GM18526 (cell line): ENCODE measurements around the gene LSAMP.

Source experiments
- POLR2A ChIP-seq: IDR thresholded peaks from 3 replicates; pipeline ENCODE4 v1.6.1; 2011; ENCODE audit not compliant: insufficient read length; ENCODE audit errors: extremely low read depth

The LSAMP gene

DNA sequence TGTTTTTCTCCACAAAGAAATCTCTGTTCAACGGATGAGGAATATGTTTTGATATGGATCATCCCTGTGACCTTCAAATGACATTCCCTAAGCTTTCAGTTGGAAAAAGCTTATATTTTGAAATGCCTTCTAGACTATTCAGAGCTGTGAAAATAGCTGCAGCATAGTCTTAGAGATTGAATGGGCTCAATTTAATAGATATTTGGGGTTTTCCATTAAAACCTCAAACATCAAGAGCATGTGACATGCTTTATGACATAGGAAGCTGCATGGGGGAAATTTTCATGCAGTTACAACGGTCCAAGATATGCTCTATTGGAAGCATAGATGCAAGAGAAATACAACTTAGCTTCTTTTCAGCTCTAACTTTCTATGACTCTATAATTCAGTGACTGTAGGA lies 102.8 kb downstream of the LSAMP start:
- no peak for TF ChIP-seq POLR2A

DNA sequence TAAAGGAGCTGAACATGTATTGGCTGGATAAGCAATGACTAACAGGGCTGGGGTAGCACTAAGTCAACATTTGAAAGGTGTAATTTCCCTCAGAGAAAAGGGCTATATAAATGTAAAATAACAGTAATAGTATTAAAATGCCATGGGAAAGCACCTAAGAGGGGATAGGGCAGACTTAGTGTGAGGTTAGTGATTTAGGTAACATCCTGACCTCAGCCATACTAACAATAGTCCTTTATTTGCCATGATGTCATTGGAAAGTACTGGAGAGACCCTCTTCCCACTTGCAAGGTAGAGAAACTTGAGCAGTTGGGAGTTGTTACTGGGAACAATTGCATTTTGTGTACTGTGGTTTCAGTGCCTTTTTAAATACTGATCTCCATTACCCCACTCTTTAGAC lies 103.4 kb downstream of the LSAMP start:
- no peak for TF ChIP-seq POLR2A

DNA sequence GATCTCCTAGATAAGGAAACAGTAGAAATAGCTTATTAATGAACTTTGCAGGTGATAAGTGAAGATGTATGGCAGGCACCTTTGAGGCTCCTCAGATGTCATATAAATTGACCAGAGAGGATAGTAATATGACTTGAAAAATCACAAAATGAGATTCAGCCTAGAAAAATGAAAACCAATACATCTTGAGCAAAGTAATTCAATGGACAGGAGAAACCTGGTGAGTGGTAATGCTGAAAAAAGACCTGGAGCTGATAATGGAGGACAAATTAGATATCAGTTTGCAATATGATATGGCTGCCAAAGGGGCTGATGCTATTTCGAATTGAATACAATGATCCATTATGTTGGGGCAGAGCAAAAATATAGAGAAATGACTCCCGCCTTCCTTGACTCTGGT lies 103.9 kb downstream of the LSAMP start:
- TF ChIP-seq POLR2A: no peak

DNA sequence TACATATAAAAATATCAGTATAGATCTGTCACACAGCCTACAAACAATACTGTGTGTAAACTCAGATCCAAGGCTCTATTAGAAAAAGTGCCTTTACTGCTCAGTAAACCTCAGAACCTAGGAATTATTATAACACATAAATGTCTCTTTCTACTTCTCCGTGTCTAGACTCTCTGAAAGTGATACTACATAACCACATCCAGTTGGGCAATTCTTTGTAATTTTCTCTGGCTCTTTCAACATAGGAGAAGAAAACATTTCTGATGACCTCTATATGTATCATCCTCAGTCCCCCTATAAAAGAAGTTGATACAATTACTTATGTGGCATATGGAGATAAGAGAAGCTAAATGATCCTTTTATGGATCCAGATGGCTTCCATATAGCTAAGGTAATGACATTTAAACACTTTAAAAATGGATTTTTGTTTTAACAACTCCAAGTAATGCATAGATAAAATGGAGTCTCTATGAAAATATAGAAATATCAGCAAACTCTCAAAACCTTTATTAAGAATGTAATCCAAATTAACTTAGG lies 104.5 kb downstream of the LSAMP start:
- TF ChIP-seq POLR2A: no peak

DNA sequence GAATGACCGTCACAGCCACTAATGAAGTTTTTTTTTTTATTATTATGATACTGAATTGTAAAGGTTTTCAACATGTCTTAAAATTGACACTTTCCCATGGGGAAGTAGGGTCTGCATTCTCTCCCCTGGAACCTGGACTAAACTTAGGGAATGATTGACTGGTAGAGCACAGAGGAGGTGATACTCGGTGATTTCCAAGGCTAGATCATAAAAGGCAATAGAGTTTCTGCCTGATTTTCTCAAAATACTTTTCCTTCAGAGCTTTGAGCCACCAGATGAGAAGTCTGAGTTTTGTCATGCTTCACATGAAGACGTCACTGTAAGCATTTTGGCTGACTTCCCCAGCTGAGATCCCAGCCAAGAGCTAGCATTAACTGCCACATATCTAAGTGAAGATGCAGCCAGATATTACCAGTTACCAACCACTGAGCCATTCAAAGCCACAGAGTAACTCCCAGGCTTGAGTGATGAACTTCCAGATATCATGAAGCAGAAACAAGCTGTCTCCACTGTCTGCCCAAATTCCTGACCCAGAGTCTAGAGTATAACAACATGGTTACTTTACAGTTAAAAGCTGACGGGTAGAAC lies 105.8 kb downstream of the LSAMP start:
- TF ChIP-seq POLR2A: no peak

DNA sequence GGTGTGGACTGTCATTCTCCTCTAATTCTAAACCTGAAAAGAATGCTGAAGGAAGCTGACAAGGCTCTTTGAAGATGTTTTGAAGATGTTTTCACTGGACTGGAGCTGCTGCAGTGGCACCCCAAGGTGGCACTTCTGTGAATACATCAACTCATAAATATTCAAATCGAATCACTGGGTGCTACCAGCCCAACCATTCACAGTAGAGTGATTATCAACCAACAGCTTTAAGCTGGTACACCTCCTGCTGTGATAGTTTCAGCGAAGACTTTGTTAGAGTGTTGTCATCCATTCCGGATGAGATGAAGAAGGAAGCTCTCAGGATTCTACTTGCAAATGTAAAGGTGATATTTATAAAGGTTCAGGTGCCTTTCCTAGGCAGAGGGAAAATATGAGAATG lies 106.6 kb downstream of the LSAMP start:
- no peak for TF ChIP-seq POLR2A

DNA sequence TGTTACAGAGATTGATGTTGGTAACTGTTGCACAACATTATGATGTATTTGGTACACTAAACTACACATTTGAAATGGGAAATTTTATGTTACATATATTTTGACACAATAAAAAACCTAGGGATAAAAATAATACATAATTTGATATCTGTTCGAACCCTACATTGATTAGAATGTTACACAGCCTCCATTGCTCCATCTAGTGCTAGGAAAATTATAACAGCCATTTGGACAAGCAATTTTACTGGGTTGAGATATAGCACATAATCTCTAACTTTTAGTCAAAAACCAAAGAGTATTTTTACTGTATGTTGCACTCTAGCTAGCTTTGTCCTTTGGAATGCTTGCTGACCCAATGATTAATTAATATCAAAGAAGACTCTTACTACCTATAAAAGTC lies 108.1 kb downstream of the LSAMP start:
- TF ChIP-seq POLR2A: no peak

DNA sequence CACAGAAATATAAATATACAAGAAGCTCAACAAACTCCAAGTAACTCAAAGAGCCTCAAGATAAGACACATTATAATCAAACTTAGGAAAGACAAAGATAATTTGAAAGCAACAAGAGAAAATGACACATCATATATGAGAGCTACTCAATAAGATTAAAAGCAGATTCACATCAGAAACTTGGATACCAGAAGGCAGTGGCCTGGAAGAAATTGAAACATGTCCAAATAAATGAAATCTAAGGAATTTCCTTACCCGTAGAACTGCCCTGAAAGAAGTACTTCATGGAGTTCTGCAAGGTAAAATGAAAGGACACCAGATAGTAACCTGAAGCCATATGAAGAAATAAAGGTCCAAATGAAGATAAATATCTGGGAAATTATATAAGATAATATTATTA lies 113.9 kb downstream of the LSAMP start:
- TF ChIP-seq POLR2A: no peak

DNA sequence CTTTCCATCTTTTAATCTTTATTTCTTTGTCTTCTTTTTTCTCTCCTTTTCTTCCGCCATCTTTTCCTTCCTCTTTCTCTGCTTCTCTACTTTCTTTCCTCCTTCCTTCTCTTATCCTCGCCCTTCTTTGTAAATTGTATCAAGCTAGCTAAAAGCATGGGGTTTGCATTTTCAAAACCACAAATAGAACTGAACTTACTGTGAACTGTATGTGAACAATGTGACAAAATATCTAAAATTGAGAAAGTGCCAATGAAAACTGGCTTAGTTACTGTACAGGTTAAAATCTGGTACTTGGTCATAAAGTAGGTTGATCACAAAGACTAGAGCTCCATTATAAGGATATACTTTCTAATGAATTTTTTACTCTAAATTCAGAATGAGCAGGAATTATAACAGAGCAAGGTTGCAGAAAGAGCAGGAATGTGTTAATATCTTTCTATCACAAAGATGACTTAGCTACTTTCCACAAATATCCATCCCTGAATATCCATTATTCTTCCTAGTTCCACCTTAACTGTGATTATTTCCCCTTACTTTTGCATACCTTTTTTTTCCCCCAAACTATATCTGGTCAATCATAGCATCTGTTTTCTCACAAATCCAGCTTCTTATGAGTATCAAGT lies 122.4 kb downstream of the LSAMP start:
- no peak for TF ChIP-seq POLR2A

DNA sequence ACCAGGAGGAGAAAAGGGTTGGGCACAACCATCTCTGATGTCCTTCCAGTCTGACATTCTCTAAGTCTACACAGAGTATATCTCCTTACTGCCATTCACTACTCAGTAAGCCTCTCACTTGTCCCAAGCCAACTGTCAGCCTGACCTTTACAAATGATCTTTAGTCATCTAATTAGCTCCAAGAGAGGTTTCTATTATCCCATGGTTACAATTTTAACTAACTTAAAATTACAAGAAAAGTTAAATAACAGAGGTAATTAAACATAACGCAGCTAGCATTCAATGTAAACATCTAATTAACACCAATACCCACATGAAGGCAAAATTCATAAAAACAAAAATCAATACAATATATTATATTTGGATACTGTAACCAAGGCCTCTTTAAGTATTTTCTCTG lies 126.9 kb downstream of the LSAMP start:
- no peak for TF ChIP-seq POLR2A

DNA sequence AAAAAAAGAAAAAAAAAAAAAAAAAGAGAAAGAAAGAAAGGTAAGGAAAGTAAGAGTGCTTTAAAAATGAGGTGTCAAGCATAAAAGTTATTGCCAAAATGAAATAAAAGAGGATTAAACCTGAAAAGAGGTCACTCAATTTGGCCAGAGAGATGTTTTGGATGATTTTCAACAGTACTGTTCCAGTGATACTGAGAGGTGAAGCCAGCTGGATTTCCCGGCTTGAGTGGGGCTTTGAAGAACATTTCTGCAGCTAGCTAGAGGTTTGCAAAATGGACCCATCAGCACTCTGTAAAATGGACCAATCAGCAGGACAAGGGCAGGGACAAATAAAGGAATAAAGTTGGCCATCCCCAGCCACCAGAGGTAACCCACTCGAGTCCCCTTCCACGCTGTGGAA lies 128.5 kb downstream of the LSAMP start:
- TF ChIP-seq POLR2A: no peak

DNA sequence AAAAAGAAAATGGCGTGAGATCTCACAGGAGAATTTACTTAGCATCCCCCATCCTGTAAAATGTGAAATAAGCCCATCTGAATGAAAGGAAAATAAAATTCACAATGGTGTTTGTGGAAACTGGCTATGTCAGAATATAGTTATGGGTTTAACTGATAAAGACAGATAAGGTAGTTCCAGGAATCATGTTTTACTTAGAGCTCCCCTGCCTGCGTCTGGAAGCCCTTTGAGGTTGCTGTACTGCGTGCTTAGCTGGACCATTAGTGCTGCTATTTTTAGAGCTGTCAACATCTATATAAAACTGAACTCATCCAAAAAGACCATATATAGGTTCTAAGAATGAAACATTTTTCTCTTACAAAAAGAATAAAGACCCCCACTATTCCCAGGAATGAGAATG lies 130.8 kb downstream of the LSAMP start:
- no peak for TF ChIP-seq POLR2A

DNA sequence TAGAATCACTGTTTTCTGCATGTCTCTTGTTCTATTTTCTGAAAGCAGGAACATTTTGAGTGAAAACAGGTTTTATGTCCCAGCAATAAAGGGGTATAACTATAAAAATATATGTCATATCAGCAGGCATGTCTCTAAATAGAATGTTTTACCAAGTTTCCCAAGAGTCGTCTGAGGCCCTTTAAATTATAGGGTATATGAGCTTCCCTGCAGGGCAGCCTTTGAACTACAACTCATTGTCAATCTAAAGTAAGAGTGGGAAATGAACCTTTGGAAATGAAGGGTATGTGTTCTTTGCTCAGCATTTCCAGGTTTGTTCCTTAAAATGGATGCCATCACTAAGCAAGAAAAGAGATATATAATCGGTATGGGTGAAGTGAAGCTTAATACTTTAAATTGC lies 138.6 kb downstream of the LSAMP start:
- TF ChIP-seq POLR2A: no peak

DNA sequence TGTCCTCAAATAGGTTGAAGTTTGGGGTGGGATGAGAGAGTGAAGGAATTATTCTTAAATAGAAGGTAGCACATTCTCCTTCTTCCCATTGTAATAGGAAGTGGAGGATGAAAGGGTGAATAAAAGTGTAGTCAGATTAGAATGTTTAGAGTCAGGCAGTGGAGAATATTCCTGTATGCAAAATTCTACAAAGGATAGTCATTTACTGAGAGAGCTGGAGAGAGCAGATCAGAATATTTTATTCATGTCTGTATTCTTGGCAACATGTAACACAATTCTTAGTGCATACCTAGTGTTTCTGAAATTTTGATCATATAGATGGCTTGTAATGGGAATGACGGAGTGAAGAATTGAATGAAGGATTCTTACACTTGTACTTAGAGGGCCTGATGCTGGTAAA lies 139.1 kb downstream of the LSAMP start:
- TF ChIP-seq POLR2A: no peak

DNA sequence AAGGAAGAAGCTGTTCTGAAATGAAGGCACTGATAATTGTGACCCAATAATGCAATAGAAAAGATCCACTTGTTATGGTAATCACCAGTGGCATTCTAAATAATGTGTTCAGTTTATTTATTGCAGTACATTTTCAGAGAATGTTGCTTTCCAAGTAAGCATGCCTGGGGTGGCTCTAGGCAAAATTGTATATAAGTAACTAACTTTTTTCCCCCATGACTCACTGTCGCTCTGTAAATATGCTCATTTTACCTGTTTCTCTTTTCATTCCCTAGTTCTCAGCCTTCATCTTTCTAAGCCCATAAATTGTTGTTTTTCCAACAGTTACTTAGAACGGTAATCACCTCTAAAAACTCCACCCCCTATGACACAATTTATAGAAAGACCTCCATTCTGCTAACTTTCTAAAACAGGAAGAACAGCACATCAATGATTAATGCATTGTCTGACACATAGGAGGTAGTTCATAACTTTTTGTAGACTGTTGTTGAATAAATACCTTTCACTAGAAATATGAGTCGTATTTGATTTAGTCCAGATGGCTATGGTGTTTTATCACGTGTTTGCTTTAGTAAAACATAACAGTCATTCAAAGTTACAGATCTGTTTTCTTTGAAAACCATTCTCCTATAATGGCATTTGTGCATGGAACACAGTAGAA lies 143.1 kb downstream of the LSAMP start:
- no peak for TF ChIP-seq POLR2A

DNA sequence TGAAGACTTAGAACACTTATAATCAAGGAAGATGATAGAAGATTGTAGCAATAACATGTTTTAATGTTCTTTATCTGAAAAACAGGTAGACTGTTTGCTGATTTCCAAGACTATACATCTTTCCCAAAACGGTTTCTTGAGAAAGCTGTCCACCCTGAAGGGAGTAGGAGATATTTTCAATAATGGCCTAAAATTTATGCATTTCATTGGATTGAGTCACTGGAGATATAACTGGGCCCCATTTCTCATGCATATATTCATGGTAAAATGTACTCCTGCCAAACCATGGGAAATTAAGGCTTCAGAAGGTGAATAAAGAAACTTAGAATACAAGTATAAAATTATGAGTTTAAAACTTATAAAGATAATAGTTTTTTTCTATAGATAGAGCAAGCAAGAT lies 143.9 kb downstream of the LSAMP start:
- TF ChIP-seq POLR2A: no peak

DNA sequence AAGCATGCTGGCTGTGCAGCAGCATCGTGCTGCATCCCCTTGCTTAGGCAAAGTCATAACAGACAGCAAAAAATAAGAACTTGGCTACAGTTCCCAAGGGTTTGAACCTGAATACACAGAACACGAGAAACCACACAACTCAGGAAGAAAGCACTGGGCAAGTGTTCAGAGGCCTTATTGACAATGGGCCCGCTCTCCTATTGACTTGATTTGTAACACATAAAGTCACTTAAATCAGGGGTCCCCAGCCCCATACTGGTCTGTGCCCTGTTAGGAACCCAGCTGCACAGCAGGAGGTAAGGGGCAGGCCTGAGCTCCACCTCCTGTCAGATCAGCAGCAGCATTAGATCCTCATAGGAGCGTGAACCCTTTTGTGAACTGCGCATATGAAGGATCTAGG lies 145.1 kb downstream of the LSAMP start:
- TF ChIP-seq POLR2A: no peak

DNA sequence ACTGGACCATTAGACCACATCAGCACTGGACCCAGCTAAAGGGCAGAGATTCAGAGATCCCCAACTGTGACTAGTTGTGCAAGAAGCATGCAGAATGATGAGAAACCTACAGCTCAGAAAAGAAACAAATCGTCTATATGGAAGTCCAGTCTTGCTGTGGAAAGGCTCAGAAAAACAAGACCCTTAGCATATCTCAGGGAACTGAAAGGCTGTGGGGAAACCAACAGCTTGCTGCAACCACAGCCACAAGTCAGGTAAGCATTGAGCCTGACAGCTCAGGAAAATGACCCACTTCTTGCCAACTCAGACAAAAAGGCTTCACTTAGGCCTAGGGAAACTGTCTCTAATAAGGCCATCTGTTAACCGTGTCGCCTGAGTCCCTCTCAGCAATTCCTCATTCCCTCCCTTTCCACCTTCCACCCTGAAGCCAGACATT lies 145.6 kb downstream of the LSAMP start:
- TF ChIP-seq POLR2A: no peak
